Adrenal gland (tissue), 5 donors: ENCODE data around the gene CPVL.

ENCODE experiments used
- CTCF ChIP-seq, 6 experiments: fragments of 450-650 bp in 4 of 6; fragments of 200-600 bp in 2 of 6; sonication (generic) in 1 of 6; IDR thresholded peaks; 1 replicate in 5 of 6; 2 replicates in 1 of 6; pipeline versions ENCODE4 v1.5.1 to v1.8.0; 2016 to 2021; ENCODE audit warnings: antibody characterized with exemption in 6 of 6, mild to moderate bottlenecking in 2 of 6, moderate library complexity in 1 of 6
- POLR2A ChIP-seq, 2 donors: fragments of 450-650 bp; IDR thresholded peaks; one replicate each; pipeline ENCODE4 v1.6.1; 2017; ENCODE audit warnings: antibody characterized with exemption in 2 of 2, mild to moderate bottlenecking in 2 of 2, moderate library complexity in 1 of 2
- donor health status: DM: no; HTN: no; CAD: no.

GRCh38 chr7:29132980-29133379 lies 13.4 kb downstream of the CPVL start:
- no peak for TF ChIP-seq CTCF (IDR thresholded peaks at IDR 0.05)
- TF ChIP-seq POLR2A (IDR thresholded peaks at IDR 0.05) = no peak
